HG03520 (cell line): ENCODE data around the gene KLHL3.

ENCODE experiments used
- ATAC-seq: cut with Tn5 transposase; IDR thresholded peaks from one replicate; pipeline ENCODE4 v1.9.1; 2021; ENCODE audit warnings: mild to moderate bottlenecking, moderate library complexity; ENCODE audit not compliant: unreplicated experiment

The KLHL3 gene

DNA sequence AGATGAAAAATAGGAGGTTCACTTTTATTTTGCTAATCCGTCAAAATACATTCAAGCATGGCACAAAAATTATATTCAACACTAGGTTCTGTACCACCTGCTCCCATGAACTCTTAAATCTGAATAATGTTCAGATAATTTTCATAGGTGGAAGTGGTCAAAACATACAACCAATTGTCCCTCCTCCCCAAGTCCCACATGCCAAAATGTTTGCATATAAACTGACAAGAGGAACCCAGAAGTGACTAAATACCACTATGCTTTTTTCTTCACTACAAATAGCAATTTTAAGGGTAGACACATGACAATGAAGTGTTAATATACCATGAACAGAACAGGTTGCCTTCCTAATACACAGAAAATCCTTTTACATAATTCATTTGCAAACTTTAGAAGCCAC is 14.5 kb upstream of the KLHL3 start:
- no peak for ATAC-seq

DNA sequence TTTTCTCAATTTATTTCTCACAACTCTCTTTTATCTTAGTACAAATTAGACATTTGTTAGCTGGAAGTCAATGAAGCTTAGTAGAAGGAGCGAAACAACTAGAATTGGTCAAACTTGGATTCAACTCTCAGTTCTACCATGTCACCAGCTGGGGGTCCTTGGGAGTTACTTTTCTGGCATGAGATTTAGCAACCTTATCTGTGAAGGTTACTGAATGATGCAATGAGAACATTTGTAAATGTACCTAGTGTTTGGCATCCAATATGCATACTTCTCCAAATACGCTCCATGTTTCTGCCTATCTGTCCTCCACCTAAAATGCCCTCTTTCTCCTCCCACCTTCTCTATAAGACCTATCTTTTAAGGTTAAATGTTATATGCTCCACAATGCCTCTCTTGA is 12.0 kb upstream of the KLHL3 start:
- no peak for ATAC-seq

DNA sequence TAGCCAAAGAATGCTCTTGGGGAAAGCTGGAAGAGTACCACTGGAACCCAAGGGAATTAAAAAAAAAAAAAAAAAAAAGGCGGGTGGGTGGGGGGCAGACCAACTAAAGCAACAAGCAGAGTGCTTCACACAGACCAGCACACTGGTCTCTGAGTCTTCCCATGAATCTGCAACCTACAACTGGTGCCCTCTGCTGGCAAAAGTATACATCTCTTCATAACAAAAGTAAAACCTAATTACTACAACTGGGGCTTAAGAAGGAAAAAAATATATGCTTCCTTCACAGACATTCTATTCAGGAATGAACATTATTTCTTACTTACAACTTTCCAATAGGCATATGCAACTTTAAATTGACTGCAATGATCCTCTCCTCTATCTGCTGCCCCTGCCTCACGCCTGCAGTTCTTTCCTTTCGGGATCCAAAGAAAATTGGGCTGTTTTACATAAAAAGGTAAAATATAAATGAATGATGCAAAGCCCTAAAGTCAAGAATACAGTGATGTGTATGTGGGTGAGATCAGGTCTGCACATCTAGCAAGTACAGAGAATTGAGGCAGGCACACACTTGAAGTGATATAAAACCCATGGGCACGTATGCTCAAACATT is 7.2 kb upstream of the KLHL3 start:
- ATAC-seq, result no peak

DNA sequence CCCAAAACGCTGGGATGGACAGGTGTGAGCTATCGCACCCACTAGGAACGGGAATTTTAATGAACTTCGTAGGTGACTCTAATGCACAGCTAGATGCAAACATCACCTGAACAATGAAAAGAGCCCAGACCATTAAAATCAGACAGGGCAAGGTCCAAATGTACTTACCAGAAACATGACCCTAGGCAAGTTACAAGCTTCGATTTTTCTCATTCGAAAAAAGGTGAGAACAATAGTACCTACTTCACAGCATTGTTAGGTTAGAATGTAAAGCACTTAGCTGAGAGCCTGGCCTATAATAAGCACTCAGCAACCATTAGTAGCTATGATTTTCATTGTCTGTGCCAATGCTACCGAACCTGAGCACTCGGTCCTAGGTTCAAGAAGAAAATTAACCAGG is 5.8 kb upstream of the KLHL3 start:
- no peak for ATAC-seq

DNA sequence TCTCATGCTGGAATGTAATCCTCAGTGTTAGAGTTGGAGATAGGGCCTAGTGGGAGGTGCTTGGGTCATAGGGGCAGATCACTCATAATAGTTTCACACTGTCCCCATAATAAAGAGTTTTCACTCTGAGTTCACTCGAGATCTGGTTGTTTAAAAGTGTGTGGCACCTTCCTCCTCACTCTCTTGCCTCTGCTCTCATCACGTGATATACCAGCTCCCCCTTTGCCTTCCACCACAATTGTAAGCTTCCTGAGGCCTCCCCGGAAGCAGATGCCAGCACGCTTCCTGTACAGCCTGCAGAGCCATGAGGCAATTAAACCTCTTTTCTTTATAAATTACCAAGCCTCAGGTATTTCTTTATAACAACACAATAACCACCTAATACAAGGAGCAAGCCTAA is 3.8 kb upstream of the KLHL3 start:
- no peak for ATAC-seq

DNA sequence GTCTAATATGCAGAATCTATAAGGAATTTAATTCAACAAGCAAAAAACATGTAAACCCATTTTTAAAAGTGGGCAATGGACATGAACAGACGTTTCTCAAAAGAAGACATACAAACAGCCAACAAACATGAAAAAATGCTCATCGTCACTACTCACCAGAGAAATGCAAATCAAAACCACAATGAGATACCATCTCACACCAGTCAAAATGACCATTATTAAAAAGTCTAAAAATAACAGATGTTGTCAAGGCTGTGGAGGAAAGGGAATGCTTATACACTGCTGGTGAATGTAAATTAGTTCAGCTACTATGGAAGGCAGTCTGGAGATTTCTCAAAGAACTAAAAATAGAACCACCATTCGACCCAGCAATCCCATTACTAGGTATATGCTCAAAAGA is 3.1 kb upstream of the KLHL3 start:
- ATAC-seq, result no peak

DNA sequence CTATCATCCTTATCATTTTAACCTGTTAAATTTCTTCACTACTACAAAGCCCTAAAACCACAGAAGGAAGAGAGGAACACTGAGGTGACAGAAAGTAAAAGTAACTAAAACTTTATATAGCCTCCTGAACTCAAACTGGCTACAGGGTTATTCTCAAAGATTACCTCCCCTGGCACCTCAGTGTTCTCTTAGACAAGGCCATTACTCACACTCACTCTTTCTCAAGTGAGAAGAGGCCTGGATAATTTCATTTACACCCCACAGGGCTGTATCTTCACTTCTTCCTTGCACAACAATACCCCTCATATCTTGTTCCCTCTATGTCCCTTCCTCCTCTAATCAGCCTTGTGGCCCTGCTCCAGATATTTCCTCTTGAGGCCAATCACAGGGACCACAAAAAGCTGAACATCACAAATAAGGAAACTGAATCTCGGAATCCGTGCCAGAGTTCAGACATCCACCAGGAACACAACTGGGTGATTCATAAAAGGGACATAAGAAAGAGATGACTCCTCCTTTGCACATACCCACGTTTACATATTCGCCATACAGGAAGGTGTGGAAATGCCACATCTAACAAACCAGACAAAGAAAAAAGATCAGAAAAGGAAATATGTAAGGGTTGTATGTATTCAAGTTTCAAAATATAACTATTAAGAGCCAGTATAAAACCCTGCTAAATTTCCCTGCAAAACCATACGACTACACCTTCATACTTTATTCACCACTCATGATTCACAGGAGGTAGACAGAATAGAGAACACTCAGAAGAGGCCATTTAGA is 1.7 kb upstream of the KLHL3 start:
- ATAC-seq, result no peak

DNA sequence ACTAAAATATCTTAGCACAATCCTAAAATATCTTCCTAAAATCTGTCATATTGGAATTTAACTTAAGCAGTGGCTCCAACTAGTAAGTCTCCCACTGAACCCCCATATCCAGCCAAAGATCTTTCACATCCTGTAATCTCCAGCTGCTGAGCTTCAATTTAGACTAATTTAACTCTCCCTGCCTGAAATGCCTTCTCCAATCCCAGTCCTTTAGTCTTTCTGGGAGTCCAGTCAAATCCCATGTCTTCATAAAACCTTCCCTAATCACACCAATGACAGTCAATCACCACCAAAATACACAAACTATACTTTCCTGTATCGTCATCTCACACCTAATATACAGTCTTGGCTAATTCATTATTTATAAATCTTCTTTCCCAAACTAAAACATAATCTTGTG is 607 bp upstream of the KLHL3 start:
- no peak for ATAC-seq

DNA sequence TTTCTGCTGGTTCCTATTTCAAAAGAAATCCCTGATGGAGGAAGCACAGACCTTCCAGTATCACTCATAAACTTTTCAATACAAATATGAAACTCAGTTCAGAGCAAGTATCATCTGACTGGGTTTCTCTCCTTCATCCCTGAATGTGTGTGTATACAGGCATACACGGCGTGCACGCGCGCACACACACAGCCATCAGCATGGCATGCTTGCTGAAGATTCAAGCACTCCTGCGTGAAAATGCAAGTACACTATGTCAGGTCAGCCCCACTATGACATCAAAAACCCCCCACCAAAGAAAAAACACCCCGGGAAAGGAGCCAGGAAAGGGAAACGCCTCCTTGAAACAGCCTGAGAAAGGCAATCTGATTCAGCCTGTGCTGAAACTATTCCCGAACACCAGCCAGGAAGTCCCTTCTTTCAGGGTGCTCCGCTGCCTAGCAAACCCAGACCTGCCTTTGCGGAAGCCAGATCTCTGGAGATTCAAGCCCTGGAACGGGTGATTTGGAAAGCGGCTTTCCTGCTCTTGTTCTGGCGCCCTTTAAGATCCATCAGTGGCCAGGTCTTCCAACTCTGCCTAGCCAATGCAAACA is 831 bp downstream of the KLHL3 start:
- ATAC-seq, result peak; percentile 10

DNA sequence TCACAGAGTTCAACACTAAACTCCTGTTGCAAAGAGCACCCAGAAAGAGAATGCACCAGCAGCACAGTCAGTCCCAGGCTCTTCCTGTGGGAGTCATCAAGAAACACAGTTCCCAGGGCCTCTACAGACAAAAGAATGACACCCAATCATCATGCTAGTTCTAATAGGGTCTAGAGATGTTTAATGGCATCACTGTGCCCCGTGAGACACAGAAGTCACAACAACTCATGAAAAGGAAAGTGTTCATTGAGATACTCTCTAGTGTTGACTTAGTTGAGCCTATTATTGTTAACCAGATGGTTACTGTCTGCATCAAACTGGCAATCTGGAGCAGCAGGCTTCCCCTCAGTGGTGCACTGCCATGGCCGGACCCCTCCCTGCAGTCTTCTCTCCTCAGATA is 1.6 kb downstream of the KLHL3 start:
- ATAC-seq, result no peak

DNA sequence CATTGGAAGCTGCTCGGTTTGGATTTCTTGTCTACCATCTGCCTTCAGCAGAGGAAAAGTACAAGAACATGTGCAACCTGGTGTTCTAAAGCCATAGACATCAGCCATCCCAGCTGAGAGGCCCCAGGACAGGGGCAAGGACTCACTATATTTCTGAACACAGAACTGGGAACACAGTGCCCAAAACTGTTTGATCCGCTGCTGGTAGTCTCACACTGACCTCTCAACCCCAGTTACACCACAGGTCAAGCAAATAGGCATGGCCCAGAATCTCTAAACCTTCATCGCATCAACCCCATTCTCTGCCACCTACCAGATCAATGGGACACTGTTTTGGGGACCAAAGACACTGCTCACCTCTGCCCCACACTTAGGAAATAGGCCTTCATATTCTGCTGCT is 2.0 kb downstream of the KLHL3 start:
- ATAC-seq, result no peak

DNA sequence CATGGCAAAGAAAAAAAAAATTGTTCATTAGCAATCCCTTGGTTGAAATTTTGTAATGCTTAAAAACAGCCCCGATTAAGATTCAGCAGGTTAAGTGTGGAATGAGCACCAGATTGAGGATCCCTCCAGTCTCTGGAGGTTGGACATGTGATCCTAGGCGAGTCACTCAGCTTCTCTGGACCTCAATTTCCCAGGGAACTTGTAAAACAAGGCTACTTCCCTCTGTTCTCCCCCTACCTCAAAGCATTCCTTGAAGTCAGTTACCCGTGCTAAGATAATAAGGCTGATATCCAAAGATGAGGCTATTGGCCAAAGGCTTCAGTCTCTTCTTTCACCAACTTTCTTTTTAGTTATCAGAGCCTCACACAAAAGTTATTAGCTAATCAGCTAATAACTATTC is 2.9 kb downstream of the KLHL3 start:
- ATAC-seq, result no peak

DNA sequence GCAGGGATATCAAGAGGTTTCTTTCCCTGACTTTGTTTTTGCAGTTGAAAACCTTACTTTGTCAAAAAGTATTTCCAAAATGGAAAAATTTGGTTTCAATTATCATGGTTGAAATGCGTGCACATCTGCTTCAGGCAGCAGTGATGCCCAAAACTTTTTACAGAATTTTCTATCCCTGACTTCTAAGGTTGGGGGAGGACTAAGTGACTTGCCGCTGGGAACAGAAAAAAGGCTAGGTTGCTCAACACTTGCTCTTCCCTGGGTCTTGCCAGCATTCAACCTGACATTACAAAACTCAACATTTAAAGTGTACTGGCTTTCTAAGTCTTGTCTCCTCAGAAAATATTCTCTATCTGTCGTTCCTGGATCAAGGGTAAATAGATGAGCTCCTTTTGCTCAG is 4.7 kb downstream of the KLHL3 start:
- no peak for ATAC-seq

DNA sequence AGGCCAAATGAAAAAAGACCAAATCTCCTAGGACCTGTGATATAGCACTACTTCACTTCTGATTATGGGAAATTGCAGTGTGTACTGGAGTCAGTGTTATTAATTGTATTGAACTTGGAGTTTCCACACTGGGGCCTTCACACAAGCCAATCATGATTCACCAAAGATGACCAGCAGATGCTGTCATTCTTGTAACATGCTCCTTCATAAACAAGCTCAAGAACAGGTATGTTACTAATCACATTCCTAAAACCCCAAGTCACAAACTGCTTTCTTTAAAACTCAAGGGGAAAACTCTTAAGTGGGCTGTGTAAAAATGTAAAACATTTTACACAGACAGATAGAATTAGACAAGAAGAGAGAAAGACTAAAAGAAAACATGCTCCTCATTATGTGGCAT is 5.6 kb downstream of the KLHL3 start:
- ATAC-seq, result no peak

DNA sequence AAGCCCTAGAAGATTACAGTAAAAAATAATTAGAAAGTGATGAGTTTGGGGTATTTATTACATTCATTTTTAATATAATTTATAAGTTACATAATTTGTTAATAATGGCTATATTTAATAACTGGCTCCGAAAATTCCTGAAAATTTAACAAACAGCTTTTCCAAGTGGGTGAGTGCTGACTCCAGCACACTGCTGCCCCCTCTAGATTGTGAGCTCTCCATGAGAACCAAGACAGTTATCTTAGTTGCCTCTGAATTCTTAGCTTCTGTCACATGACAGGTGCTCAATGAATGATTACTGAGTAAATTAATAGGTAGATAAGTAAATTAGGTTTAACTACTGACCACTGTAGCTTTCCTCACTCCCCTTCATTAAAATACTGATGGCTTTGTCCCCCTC is 7.8 kb downstream of the KLHL3 start:
- no peak for ATAC-seq

DNA sequence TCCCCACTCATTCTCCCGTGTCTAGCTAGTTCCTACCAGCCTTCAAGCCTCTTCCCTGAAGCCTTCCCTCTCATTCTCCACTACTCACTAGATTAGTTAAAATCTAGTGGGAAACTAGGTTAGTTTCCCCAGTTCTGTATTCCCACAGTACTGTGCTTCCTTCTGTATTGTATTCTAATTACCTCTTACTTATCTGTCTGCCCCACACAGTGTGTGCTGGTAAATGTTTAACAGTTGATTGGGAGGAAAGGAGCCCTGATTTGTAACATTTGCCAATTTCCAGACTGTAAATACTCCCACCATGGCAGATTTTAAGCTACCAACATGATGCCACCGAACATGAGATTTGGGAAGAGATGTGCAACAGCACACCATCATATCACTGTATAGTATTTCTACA is 8.3 kb downstream of the KLHL3 start:
- ATAC-seq, result no peak

DNA sequence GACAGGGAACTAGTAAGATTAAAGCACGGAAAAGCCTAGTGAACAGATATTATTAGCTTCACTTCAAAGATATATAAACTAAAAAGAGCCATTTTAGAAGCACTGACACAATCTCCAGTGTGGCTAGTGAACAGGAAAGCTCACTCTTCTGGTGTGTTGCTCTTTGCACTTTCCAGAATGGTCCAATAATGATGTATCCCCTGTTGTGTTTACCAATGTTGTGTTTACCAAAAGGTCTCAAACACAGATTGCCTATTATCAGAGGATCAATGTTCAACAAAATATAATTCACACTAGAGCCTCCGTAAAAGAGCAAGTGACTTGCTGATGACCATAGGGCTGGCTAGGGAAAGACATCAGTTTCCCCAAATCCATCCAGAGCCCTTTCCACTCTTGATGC is 11.6 kb downstream of the KLHL3 start:
- no peak for ATAC-seq

DNA sequence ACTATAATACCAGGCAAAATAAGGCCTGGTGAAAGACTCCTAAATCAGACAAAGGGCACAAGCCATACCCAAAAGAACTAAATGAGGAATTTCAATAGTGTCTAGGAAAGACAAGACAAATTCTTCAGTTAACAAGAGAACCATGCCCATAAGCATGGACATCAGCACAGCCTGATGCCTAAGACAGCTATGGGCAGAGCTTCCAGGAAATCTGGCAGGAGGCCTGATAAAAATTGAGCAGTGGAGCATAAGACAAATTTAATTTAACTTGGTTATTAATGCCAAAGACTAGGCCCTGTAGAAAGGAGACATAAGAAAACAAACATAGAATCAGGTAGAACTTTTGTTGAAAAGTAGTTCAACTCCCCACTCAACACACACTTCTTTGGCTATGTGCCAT is 17.3 kb downstream of the KLHL3 start:
- ATAC-seq, result no peak

DNA sequence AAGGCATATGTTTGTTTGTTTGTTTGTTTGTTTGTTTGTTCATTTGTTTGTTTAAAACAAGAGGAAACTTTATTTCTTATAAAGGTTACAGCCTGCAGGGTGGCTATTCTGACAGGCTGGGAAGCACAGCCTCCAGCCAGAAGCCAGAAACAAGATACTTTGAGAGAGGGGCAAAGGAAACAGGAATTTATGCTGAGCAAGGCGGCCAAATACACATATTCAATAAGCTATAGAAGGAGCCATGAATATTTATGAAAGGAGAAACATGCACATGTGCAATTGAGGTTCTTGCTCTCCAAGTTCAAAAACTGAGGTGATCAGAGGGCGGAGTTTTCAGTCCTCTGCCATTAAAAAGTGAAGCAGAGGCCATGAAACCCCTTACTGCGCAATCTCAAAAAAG is 19.6 kb downstream of the KLHL3 start:
- ATAC-seq, result no peak

DNA sequence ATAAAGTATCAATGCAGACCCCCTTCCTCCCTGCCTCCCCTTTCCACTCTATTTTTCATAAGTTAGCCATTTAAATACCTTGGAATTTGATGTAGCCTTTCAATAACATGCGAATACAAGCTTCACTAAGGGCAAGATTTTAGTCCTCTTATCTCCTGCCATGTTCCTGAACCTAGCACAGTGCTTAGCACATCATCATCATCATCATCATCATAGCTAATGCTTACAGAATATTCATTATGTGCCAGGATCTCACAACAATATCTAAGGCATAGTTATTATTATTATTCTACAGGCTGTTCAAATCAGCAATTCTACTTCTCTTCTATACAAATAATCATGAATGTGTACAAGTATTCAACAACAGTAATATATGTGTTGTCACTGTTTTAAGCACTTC is 20.4 kb downstream of the KLHL3 start:
- no peak for ATAC-seq

DNA sequence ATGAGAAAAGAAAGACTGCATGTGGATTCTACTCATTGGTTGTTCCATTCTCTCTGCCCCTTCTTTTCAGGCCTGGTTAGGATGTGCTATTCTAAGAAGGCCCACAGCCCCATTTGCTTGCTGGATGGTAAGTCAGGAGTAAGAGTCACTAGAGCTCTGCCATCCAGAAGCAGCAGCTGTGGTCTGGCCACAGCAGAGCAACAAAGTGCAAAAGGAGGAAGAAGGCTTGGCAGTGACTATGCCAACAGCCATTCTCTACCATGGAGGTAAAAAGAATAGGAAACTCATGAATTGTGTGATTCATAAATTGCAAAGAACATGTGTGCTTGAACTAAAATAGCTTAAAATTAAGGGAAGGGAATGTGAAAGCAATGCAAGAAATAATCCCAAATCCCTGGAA is 20.9 kb downstream of the KLHL3 start:
- no peak for ATAC-seq

DNA sequence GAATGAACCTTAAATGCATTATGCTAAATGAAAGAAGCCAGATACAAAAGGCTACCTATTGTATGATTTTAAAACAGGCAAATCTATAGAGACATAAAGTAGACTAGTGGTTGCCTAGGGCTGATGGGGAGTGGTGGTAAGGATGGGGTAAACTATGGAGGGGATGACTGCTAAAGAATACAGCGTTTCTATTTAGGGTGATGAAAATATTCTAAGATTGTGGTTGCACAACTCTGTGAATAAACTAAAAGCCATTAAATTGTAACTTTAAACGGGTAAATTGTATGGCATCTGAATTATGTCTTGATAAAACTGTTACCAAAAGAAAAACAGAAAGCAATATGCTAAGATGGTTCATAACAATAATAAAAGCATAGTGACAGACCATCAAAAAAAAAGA is 21.4 kb downstream of the KLHL3 start:
- no peak for ATAC-seq
